ENCODE measurements around the gene SCAMP4.
"Not testable (repeated sequence)": the region's sequence is repeated elsewhere in the genome, so short reads cannot be mapped to it uniquely, and the experiment has no call there.

GRCh38 chr19:1886360-1886759 is 18.8 kb upstream of the SCAMP4 start:
- TF ChIP-seq CTCF, POLR2A, POLR2AphosphoS5 (IDR thresholded peaks at IDR 0.05): not testable (repeated sequence)
